Colon (tissue), 2 donors: ENCODE data around the gene FAM200C.

ENCODE experiments used
- FAIRE-seq: peaks from 2 replicates; lab custom pipeline; 2012; peaks lifted over from hg19 to GRCh38; lab: Jason Lieb, UNC
- donor health status: control.
- donor health status: control.

FAM200C gene

DNA sequence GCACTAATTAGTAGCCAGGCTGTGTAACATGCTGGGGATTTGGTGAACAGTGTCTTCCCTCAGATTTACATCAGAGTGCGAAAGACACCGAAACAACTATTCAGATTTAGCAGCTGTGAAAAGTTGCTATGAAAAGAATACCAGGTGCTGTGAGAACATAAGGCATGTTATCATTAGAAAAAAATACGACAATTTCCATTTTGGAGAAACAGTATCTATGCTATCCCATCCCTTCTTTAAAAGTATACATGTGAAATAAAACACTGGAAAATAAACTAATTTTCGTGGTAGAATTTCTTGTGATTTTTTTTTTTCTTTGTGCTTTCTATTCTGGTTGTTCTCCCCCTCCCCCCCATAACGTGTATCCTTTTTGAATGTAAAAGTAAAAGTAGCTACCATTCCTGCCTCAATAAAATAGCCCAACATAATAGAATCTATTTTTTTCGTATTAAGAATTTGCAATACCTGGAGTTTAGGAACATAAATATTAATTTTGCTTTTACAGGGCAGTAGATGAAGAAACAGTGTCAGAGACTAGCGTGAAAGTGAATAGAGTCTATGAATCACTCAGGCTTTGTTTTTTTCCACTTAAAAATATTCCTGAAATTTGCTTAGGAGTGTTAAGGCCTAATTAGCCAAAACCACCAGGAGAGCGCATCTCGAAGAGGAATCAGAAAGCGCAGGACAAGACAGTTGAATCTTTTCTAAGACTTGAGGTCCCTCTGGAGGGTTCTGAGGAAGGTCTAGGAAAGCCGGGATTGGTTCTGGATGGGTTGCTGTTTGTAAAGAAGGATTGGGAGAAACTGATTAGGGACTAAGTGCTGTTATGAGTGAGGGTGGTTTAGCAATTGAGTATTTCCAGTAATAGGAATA is 19.8 kb upstream of the FAM200C start:
- no peak for FAIRE-seq

DNA sequence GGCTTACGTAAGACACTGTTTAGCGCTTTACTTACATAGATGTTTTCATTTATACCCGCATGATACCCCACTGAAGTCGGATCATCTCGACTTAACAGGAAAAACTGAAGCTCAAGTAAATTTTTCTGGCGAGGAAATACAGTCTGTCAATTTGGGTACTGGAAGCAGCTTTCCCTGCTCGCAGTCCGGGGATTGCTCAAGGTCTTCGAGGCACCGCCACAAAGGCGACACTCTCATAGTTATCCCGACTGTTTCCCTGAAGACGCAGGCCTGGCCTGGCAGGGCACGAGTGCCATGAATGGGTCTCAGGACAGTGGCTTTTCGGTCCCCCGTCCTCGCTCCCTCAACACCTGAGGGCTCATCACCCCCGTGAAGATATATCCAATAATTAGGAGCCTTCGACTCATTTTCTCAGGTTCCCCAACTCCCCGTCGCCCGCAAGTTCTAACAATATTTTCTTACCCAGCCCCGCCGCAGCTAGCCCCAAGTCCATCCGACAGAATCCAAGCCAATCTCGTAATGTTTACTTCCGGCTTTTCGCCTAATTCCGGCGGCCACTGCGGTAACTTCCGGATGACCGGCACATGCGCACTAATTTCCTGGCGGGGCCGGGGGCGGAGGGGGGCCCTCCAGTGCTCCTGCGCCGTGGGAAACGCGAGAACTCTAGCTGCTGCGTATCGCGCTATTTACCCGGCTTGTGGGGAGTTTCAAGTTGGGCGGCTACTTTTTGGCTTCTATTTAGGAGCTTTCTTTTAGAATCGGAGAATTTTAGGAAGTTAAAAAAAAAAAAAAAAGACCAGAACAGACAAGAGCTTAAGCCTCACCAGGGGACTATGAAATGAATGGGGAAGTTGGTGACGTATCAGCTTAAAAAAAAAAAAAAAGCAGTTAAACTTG is 19.0 kb upstream of the FAM200C start, which contains the start of gene SLU7:
TSS of gene SLU7 (minus strand) at position 521 of the 897 bp plus-strand sequence. CDS start 3,787 bp downstream, outside the sequence.
- FAIRE-seq, result no peak

DNA sequence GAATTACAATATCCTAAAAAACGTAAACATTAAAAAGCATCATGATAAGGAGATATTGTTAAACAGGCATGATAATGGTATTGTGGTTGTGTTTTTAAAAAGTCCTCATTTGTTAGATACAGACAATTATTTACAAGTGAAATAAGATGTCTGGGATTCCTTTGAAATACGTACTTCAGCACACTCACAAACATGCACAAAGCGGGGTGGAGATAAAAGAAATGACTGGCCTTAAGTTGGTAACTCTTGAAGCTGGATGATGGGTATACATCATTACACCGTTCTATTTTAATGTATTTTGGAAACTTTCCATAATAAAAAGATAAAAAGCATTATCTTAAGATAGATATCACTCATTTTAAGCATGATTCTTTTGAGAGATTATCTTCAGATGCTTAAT is 1.0 kb downstream of the FAM200C start:
- no peak for FAIRE-seq

DNA sequence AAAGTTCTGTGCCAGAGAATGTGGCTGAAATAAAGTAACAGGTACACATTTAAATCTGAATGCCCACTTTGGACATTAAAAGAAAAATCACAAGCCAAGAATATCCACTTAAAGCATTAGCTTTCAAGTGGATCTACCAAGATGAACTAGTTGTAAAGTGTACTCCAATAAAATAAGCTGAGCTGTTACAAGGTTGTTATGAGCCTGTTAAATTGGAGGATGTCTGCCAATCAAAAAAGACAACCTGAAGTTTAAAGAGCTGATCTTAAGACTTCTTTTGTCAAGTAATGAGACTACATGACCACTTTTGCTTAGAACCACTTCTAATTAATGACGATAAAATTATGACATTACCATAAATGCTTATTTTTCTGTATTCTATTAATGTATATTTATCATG is 2.4 kb downstream of the FAM200C start:
- no peak for FAIRE-seq

DNA sequence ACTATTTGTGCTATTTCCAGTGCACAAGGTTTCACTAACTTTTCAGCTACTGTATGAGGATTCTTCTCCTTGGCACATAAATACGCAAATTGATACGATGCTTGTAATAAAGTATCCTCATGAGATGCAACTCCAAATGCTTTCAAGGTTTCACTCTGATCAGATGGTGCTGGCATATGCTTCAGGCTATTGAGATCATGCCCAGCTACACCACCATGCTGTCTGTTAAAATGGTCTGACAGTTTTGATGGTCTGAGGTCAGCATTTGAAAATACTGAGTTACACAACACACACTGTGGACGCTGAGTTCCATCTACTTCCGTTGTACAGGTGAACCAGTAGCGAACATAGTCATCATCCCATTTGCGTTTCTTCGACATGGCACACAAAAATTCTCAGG is 4.7 kb downstream of the FAM200C start:
- FAIRE-seq, result no peak

DNA sequence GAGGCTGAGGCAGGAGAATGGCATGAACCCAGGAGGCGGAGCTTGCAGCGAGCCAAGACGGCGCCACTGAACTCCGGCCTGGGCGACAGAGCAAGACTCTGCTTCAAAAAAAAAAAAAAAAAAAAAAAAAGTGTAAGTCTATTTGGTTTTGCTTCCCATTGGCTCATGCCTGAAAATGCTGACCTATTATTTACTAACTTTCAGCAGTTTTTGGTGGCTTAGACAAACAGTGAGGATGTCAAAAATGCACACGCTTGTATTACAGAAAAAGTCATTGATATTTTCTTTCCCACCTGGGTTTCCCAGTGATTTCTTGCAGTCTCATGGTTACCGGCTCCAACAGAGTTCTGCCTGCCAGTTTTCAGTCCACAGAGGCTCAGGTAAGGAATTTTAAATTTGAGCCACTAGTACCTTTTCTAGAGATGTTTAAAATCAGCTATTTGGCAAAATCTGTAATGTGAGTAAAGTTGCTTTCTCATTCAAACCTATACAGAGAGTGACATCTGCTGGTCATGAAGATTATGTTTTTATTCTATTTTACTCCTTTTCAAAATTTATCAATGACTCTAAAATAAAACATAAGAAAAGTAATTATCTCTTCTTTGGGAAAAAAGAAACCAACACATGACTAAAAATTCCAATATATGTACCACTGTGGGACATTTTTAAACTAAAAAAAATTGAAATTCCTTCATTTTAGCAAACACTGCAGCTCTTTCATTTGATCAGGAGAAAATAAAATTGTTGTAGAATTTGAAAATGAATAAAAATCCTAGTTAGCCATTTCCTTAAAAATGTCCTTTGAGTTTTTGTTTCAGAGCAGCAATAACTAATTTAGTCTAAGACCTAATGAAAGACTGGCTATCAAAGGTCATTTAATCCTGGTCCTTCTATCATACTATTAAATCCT is 8.8 kb downstream of the FAM200C start:
- peak; percentile 62 for FAIRE-seq

DNA sequence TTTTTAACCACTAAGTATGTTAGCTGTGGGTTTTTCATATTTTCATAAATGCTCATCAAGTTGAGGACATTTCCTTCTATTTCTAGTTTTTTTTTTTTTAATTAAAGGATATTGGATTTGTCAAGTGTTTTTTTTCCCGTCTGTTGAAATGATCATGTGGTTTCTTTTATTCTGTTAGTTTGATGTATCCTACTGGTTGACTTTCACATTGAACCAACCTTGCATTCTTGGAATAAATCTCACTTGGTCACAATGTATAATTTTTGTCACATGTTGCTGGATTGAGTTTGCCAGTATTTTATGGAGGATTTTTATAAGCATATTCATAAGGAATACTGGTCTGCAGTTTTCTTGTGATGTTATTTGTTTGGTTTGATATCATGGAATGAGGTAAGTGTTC is 12.4 kb downstream of the FAM200C start:
- no peak for FAIRE-seq

DNA sequence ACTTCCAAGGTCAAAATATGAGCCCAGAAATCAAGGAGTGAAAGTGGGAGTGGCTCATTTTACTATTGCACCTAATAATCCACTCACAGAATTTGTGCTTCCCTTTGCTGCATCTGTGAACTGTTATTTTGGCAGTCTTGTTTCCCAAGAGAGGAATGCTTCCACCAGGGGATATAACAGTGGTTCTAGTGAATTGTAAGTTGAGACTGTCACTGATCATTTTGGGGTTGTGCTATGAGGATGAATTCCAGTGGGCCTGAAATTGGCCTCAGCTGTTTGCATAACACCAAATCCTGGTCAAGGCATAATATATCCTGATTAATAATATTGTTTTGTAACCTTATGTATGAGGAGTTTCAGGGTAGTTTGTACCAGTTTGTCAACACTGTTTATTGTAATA is 14.4 kb downstream of the FAM200C start:
- FAIRE-seq, result no peak

DNA sequence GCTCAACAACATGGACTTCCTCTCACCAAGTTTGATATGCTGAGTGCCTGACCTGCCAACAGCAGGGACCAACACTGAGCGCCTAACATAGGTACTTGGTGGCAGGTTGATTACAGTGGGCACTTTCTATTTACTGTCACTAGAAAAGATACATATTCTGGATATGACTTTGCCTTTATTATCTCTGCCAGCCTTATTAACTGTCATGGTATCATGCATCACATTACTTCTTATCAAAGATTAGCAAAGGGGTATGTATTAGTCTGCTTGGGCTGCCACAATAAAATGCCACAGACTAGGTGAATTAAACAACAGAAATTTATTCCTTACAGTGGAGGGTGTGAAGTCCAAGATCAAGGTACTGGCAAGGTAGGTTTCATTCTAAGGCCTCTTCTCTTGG is 15.2 kb downstream of the FAM200C start:
- no peak for FAIRE-seq

DNA sequence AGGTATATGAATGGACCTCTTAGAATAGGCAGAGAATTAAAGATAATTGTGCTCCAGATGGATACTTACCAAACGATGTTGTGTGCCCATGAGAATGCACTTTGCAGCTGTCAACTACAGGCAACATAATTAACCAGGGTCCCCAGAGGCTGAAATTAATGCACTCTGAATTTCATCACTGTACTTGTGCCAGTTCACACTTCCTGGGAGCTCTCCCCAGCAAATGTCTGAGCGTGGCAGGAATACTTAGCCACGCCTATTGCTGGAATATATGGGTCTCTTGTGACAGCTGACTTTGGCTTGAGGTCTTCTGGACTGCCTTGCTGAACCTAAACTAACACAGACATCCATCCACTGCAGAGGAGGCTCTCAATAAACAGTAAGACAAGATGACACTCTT is 17.5 kb downstream of the FAM200C start:
- no peak for FAIRE-seq

DNA sequence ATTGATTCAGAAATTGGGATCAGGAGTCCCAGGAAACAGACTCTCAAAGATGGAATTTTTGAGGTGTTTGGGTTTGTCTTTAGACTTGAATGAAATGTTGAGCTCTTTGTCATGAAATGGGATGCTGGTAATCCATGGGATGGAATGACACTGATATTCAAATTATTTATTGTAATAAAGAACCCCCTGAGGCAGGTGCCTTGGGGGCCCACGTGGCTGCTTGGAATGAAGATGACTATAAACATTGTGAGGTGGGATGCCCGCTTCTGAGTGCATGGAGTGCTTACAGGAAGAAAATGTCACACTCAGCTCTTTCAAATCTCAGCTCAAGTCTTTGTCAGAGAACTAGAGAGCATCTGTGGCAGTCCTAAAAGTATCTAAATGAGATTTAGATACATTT is 19.8 kb downstream of the FAM200C start:
- no peak for FAIRE-seq

DNA sequence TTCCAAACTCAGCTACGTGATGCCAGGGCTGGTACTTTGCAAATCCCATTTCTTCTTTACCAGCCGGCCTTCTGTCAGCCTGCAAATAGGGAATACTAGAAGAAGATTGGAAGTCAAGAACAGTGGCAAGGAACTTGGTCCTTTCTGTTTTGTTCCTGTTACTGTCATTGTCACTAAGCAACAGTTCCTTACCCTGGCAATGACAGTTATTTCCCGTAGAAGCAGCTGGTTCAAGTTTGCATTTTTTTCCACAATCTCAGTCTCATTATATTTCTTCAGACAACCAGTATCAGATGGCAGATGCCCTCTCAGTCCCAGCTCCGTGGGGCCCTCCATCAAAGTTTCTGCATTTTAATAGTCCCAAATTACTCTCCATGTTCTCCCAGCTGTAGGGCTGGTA is 20.3 kb downstream of the FAM200C start:
- FAIRE-seq, result no peak

DNA sequence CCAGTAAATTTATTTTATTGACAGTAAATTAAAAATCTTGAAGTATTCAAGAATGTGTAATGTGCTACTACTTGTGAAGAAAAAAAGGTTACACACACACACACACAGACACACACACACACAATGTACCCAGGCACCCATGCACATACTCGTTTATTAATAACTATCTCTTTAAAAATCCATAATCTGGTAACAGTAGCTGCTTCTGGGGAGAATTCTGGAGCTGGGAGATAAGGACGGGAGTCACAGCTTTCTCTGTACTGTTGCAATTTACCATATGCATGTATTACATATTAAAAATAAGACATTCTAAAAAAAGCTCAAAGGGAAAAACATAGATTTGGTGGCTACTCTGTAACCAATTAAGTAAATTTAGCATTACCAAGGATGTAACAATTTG is 21.5 kb downstream of the FAM200C start:
- FAIRE-seq, result no peak

DNA sequence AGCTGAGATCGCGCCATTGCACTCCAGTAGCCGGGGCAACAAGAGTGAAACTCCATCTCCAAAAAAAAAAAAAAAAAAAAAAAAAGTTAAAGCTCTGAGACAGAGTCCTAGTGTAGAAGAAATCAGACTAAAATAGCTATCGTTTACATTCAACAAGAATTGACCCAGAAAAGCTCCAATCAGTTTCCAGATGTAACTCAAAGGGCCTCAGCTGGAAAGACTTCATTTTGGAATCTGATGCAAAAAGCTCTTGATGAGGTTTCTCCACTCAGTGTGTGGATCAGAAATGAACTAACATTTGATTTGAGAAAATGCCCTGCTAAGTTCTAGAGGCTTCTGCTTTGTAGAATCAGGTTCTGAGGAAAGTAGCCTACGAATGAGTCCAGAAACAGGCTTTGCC is 22.2 kb downstream of the FAM200C start:
- no peak for FAIRE-seq

DNA sequence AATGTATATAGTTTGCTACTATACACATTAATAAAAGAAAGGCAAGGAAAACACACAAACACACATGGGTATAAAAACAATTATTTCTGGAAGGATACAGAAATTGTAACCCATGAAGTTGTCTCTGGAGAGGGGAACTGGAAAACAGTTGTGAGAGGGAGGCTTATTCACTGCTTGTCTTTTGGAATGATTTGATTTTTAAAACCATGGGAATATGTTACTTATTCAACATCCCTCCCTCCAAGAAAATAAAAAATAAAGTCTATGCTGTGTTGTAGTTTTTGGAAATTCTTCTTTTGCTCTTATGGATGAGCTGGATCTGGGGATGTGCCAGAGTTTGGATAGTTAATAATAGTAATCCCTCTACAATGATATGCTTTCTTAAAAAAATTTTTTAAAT is 23.4 kb downstream of the FAM200C start:
- FAIRE-seq, result no peak

DNA sequence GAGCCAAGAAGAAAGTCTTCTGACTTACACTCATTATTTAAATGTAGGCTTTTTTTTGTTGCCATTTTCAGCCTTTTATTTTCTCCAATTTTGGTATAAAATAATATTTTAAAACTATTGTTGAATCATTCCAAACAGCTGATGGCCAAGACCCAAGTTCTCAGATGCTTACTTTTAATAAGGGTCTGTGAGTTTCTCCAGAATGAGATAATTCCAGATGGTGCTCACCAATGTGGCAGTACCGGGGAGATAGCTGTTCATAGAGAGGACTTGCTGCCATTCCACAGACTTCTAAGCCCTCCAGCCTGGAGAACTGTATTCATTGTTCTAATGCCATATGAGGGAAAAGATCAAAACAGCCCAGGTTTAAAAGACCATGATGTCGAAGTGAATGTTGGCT is 24.2 kb downstream of the FAM200C start:
- no peak for FAIRE-seq

DNA sequence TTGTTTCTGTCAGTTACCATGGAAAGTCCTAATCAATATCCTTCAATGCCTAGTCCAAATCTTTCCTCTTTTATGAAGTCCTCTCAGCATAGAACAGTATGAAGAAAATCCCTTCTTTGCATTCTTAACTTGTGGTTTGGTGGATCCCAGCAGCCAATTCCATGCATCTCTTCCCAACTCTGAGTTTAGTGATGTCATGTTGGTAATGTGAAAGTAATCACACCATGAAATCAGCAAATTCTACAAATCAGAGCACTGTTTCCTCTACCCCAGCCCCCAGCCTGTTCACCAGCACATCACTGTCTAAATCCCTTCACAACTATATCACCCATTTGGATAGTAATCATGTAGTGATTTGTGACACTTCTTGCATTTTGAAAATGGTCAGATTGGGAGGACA is 24.7 kb downstream of the FAM200C start:
- FAIRE-seq, result no peak

DNA sequence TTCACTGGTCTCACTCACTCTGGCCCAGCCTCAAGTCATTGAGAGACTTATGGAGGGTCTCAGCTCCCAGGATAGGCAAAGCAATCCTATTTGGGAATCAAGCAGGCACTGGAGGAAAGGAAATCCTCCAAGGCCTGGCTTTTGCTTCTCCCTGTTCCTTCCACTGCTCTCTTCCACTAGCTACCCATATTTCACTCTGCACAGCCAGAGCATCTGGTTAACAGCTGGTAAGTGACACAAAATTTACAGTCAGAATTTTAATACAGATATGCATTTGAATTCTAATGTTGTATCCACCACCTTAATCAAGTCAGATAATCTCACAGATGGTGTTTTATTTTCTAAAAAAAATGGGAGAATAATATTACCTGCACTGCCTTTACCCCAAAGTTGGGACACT is 28.6 kb downstream of the FAM200C start:
- no peak for FAIRE-seq

DNA sequence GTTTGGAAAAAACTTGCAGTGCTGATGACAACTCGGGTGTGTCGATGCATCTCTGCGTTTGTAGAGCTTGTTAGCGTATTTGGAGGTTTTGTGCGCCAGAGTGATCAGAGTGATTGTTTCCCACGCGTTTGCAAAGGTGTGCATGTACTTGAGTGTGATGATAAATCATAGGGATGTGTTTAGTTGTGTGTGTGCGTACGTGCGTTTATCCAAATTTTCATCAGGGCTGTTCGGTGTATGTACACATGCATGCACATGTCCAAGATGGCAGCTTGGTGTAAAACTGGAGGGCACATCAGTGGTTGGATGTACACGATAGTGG is 29.2 kb downstream of the FAM200C start:
- no peak for FAIRE-seq

DNA sequence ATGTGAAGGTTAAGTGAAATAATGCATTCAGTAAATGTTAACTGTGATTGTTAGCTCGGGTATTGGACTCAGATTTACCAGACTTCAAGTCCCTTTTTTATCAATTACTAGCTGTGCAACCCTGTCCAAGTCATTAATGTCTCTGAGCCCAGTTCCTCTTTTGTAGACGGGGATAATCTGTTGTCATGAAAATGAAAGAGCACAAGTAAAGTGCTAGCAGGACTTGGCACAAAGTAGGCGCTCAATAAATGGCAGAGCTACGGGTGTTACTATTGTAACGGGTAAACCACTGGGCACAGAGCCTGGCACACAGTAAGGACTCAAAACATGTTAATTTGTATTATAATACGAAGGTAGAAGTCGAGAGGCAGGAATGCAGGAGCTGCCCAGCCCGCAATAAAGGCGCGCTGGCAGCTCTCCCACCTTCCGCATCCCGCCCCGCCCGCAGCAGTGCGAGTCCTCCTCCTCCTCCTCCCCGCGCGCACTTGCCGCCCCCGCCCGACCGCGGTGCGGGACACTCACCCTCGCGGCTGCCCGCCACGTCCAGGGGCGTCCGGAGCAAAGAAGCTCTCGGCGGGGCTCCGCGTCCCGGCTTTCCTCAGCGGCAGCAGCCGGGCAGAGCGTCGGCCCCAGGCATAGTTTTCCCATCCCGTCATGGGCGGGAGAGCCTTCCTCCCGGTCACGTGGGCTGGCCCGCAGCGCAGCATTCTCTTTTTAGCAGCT is 29.7 kb downstream of the FAM200C start, which contains the start of gene C1QTNF2:
TSS of gene C1QTNF2 (minus strand) at position 637 of the 723 bp plus-strand sequence. CDS start 15,615 bp downstream, outside the sequence.
- FAIRE-seq, result no peak

DNA sequence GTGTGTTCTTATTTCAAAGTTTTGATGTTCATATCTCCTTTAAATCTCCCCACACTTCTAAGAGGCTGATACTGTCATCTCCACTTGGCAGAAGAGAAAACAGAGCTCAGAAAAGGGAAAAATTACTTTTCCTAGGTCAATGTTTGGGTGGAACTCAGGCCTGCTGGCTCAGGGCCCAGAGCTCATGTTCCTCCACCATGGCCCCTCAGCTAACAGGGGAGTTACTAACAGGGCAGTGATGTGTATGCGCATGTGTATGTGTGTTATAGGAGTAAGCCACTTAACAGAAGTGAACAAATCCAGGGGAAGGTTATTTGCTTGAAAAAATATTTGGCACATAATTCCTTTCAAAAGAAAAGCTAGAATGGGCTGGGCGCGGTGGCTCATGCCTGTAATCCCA is 32.0 kb downstream of the FAM200C start:
- no peak for FAIRE-seq
